DOHH2 (cell line): ENCODE measurements around the gene TRPM5.

ENCODE experiments used
- H3F3A ChIP-seq: fragments of 200-600 bp; sonication (generic), shearing (Covaris generic); 2 replicates; pipeline ENCODE4 v1.6.0; 2016; ENCODE audit warnings: antibody characterized with exemption, mild to moderate bottlenecking; ENCODE audit not compliant: control insufficient read depth, insufficient read depth
- H3K27ac ChIP-seq: fragments of 200-600 bp; sonication (generic); 2 replicates; pipeline ENCODE4 v1.5.1; 2014; ENCODE audit warnings: low read depth, mild to moderate bottlenecking, low read length, moderate library complexity
- H3K27me3 ChIP-seq: fragments of 200-600 bp; sonication (generic); 2 replicates; pipeline ENCODE4 v1.6.1; 2014; ENCODE audit warnings: mild to moderate bottlenecking, low read length, mixed read lengths; ENCODE audit not compliant: control insufficient read depth
- H3K36me3 ChIP-seq: fragments of 200-600 bp; sonication (generic); 2 replicates; pipeline ENCODE4 v1.6.1; 2014; ENCODE audit warnings: mild to moderate bottlenecking, low read length, moderate library complexity, mixed read lengths; ENCODE audit not compliant: control insufficient read depth
- H3K4me1 ChIP-seq: fragments of 200-600 bp; sonication (generic); 2 replicates; pipeline ENCODE4 v1.6.1; 2014; ENCODE audit warnings: mild to moderate bottlenecking, low read length, mixed read lengths; ENCODE audit not compliant: control insufficient read depth
- H3K4me2 ChIP-seq: fragments of 200-600 bp; sonication (generic); 2 replicates; pipeline ENCODE4 v1.6.0; 2014; ENCODE audit warnings: mild to moderate bottlenecking, low read length, moderate library complexity
- H3K4me3 ChIP-seq: fragments of 200-600 bp; sonication (generic); 2 replicates; pipeline ENCODE4 v1.5.1; 2014; ENCODE audit warnings: mild to moderate bottlenecking, low read length, mixed read lengths
- H3K79me2 ChIP-seq: fragments of 200-600 bp; sonication (generic); 2 replicates; pipeline ENCODE4 v1.6.1; 2014; ENCODE audit warnings: mild to moderate bottlenecking, low read length, mixed read lengths; ENCODE audit not compliant: control insufficient read depth
- H3K9me2 ChIP-seq: fragments of 200-600 bp; sonication (generic); replicated peaks from 2 replicates; pipeline ENCODE4 v1.6.1; 2014; ENCODE audit warnings: mild to moderate bottlenecking, low read length, mixed read lengths; ENCODE audit not compliant: control insufficient read depth
- H3K9me3 ChIP-seq: fragments of 200-600 bp; sonication (generic); 2 replicates; pipeline ENCODE4 v1.6.1; 2014; ENCODE audit warnings: antibody characterized with exemption, low read length, mixed read lengths; ENCODE audit not compliant: control insufficient read depth, insufficient read depth
- H4K20me1 ChIP-seq: fragments of 200-600 bp; sonication (generic); 2 replicates; pipeline ENCODE4 v1.6.0; 2014; ENCODE audit warnings: low read depth, mild to moderate bottlenecking, antibody characterized with exemption, low read length, moderate library complexity; ENCODE audit not compliant: control insufficient read depth, insufficient read depth
- CTCF ChIP-seq: fragments of 200-600 bp; sonication (generic); IDR thresholded peaks from one replicate; pipeline ENCODE4 v1.5.1; 2014; ENCODE audit warnings: antibody characterized with exemption, mild to moderate bottlenecking, low read depth, low read length; ENCODE audit not compliant: poor library complexity, severe bottlenecking
- EZH2phosphoT487 ChIP-seq: fragments of 200-600 bp; sonication (generic); IDR thresholded peaks from 2 replicates; pipeline ENCODE4 v1.6.1; 2017; ENCODE audit warnings: borderline replicate concordance, mild to moderate bottlenecking, antibody characterized with exemption, low read length, moderate library complexity, mixed read lengths

Gene TRPM5

GRCh38 chr11:2437516-2437915, 6.8 kb downstream of the TRPM5 start:
- no peaks in the 10 kb centered on the region for H3K36me3 ChIP-seq
- H3K27ac ChIP-seq = no peak overlapping the region
- H3K4me2 ChIP-seq = no peak overlapping the region
- H3K27me3 ChIP-seq = no peaks in the 10 kb centered on the region
- H3K79me2 ChIP-seq = no peaks in the 10 kb centered on the region
- H4K20me1 ChIP-seq = no peaks in the 10 kb centered on the region; the same call in 1 of the 2 replicates
- no peaks in the 10 kb centered on the region for H3K9me3 ChIP-seq
- no peaks in the 10 kb centered on the region for H3K4me1 ChIP-seq
- TF ChIP-seq EZH2phosphoT487 = no peak
- TF ChIP-seq CTCF = no peak
- no peak overlapping the region for H3K4me3 ChIP-seq
- H3F3A ChIP-seq = no peaks in the 10 kb centered on the region; the same call in 1 of the 2 replicates
- H3K9me2 ChIP-seq = no peaks in the 10 kb centered on the region

GRCh38 chr11:2436521-2437031, 7.7 kb downstream of the TRPM5 start:
- Histone ChIP-seq H4K20me1 (no peaks in the 10 kb centered on the region), H3K27ac (no peak overlapping the region), H3K9me2 (no peaks in the 10 kb centered on the region), H3K4me1 (no peaks in the 10 kb centered on the region), H3K4me3 (no peak overlapping the region), H3K9me3 (no peaks in the 10 kb centered on the region), H3F3A (no peaks in the 10 kb centered on the region), H3K79me2 (no peaks in the 10 kb centered on the region), H3K36me3 (no peaks in the 10 kb centered on the region), H3K27me3 (no peaks in the 10 kb centered on the region), H3K4me2 (no peak overlapping the region)
- TF ChIP-seq CTCF (no peak), EZH2phosphoT487 (no peak)

GRCh38 chr11:2436013-2436520, 8.2 kb downstream of the TRPM5 start:
- TF ChIP-seq EZH2phosphoT487 (no peak), CTCF (no peak)
- H3K27me3 ChIP-seq = no peaks in the 10 kb centered on the region
- no peaks in the 10 kb centered on the region for H3K9me2 ChIP-seq
- no peaks in the 10 kb centered on the region for H3K9me3 ChIP-seq
- H4K20me1 ChIP-seq = no peaks in the 10 kb centered on the region
- H3F3A ChIP-seq = no peaks in the 10 kb centered on the region
- no peaks in the 10 kb centered on the region for H3K79me2 ChIP-seq
- H3K27ac ChIP-seq = no peak overlapping the region
- no peak overlapping the region for H3K4me2 ChIP-seq
- H3K4me3 ChIP-seq = no peak overlapping the region
- no peaks in the 10 kb centered on the region for H3K4me1 ChIP-seq
- H3K36me3 ChIP-seq = no peaks in the 10 kb centered on the region
